Gastrocnemius medialis (tissue), 4 donors: ENCODE measurements around the gene TSSK6. TPM values are rescaled to one million over a fixed set of nuclear protein-coding genes. Genes with fewer than 3 reads are reported as not detected.

Experiments
- ATAC-seq, 2 donors: fragments of 150-250 bp; one replicate each; pipeline ENCODE4 v1.9.1; 2016
- DNase-seq, 2 donors: peaks; one replicate each; pipeline ENCODE4 v3.0.0-alpha.2; 2019
- H3K27ac ChIP-seq, 4 donors: fragments of 200-600 bp; sonication (generic); 1 replicate in 1 of 4; 2 replicates in 3 of 4; pipeline ENCODE4 v1.5.1; 2016 to 2018; ENCODE audit warnings: mild to moderate bottlenecking in 2 of 4, moderate library complexity in 1 of 4
- H3K27me3 ChIP-seq, 3 donors: fragments of 200-600 bp; sonication (generic) in 2 of 3; 1 replicate in 1 of 3; 2 replicates in 2 of 3; pipeline versions ENCODE4 v1.5.1 to v1.6.0; 2016 to 2019; ENCODE audit warnings: mild to moderate bottlenecking in 1 of 3, moderate library complexity in 1 of 3
- H3K36me3 ChIP-seq, 2 donors: fragments of 200-600 bp; sonication (generic) in 1 of 2; one replicate each; pipeline ENCODE4 v1.5.1; 2017 to 2018
- H3K4me1 ChIP-seq, 2 donors: fragments of 200-600 bp; sonication (generic) in 1 of 2; one replicate each; pipeline ENCODE4 v1.5.1; 2016 to 2017; ENCODE audit warnings: mild to moderate bottlenecking in 2 of 2
- H3K4me3 ChIP-seq, 4 donors: fragments of 200-600 bp; sonication (generic) in 3 of 4; 1 replicate in 1 of 4; 2 replicates in 3 of 4; pipeline ENCODE4 v1.5.1; 2016 to 2019; ENCODE audit warnings: mild to moderate bottlenecking in 2 of 4
- H3K9me3 ChIP-seq, 3 donors: fragments of 200-600 bp; sonication (generic) in 2 of 3; 1 replicate in 1 of 3; 2 replicates in 2 of 3; pipeline ENCODE4 v1.5.1; 2016 to 2019
- POLR2A ChIP-seq, 2 donors: fragments of 450-650 bp; IDR thresholded peaks; one replicate each; pipeline ENCODE4 v1.6.1; 2017; ENCODE audit warnings: antibody characterized with exemption in 2 of 2, mild to moderate bottlenecking in 2 of 2, moderate library complexity in 2 of 2
- in situ Hi-C, 4 donors: fragments of 200-750 bp; cut with MboI; loops; one replicate each; pipeline versions ENCODE4 v1.15.0 to v1.8.0; 2017; ENCODE audit warnings: low sequenced_read_pairs in 4 of 4
- intact Hi-C: fragments of 100-400 bp; cut with DNase I; formaldehyde crosslinking; loops from one replicate; pipeline ENCODE4 v1.15.1; 2023; ENCODE audit warnings: low total_unique reads
- total RNA-seq, 4 donors: library from RNA; depleted of rRNA; stranded (reverse); fragments of >200 nt; gene quantifications; one replicate each; pipeline versions ENCODE4 v1.1.0 to v1.2.3, GENCODE V29; 2016
- TF ChIP-seq, protein P1 (sequence below), 5 experiments: fragments of 450-650 bp in 3 of 5; fragments of 200-600 bp in 2 of 5; sonication (generic) in 2 of 5; IDR thresholded peaks in 4 of 5; conservative IDR thresholded peaks in 1 of 5; 1 replicate in 4 of 5; 2 replicates in 1 of 5; pipeline ENCODE4 v1.5.1; 2016 to 2019; ENCODE audit warnings: antibody characterized with exemption in 5 of 5, mild to moderate bottlenecking in 3 of 5, moderate library complexity in 3 of 5

The TSSK6 gene
- total RNA-seq, 4 donors from 2014 or later, result 0.80 to 1.7 TPM; not detected in 2

DNA sequence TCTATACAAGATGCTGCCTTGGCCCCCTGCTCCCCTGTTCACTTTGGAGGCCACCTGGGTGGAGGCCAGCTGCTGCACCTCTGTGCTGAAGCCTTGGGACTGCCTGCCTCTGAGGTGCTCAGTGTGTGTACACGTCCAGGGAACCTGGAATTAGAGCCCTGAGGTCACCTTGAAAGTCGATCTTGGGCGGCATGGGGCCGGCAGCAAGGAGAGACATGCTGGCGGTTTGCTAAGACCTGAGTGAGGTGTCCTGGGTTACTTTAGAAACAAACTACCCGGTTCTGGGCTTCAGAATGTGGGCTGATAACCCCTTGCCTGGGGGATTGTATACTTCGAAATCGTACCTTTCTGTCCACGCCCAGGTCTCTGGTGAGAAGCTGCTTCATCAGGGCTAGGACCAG lies 25.5 kb downstream of the TSSK6 start:
- ATAC-seq (peak; percentile 30 to 75), DNase-seq (peak in 1 of 2 donors; percentile 55)
- no peaks in the 10 kb centered on the region for H3K9me3 ChIP-seq
- H3K4me1 ChIP-seq, result peaks cover 35 to 38% of the 10 kb centered on the region in 2 donors
- in situ Hi-C loops, result loop anchor here (5.0 kb wide), 2 partner anchors 123 to 128 kb away; no protein-coding TSS in a partner anchor
- no peak overlapping the region for H3K4me3 ChIP-seq
- no peaks in the 10 kb centered on the region for H3K27me3 ChIP-seq
- intact Hi-C loops, result loop anchor here (1.0 to 5.0 kb wide), 3 partner anchors 84 to 123 kb away; no protein-coding TSS in a partner anchor
- H3K27ac ChIP-seq, result peak overlapping the region; percentile 44 to 77 (median 72)
- TF ChIP-seq, protein P1, sequence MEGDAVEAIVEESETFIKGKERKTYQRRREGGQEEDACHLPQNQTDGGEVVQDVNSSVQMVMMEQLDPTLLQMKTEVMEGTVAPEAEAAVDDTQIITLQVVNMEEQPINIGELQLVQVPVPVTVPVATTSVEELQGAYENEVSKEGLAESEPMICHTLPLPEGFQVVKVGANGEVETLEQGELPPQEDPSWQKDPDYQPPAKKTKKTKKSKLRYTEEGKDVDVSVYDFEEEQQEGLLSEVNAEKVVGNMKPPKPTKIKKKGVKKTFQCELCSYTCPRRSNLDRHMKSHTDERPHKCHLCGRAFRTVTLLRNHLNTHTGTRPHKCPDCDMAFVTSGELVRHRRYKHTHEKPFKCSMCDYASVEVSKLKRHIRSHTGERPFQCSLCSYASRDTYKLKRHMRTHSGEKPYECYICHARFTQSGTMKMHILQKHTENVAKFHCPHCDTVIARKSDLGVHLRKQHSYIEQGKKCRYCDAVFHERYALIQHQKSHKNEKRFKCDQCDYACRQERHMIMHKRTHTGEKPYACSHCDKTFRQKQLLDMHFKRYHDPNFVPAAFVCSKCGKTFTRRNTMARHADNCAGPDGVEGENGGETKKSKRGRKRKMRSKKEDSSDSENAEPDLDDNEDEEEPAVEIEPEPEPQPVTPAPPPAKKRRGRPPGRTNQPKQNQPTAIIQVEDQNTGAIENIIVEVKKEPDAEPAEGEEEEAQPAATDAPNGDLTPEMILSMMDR (IDR thresholded peaks at IDR 0.05 in 4 of 5, conservative IDR thresholded peaks at IDR 0.05 in 1 of 5), result no peak
- no peak for TF ChIP-seq POLR2A (IDR thresholded peaks at IDR 0.05)
- H3K36me3 ChIP-seq, result peaks cover 0 to 24% of the 10 kb centered on the region in 2 donors

DNA sequence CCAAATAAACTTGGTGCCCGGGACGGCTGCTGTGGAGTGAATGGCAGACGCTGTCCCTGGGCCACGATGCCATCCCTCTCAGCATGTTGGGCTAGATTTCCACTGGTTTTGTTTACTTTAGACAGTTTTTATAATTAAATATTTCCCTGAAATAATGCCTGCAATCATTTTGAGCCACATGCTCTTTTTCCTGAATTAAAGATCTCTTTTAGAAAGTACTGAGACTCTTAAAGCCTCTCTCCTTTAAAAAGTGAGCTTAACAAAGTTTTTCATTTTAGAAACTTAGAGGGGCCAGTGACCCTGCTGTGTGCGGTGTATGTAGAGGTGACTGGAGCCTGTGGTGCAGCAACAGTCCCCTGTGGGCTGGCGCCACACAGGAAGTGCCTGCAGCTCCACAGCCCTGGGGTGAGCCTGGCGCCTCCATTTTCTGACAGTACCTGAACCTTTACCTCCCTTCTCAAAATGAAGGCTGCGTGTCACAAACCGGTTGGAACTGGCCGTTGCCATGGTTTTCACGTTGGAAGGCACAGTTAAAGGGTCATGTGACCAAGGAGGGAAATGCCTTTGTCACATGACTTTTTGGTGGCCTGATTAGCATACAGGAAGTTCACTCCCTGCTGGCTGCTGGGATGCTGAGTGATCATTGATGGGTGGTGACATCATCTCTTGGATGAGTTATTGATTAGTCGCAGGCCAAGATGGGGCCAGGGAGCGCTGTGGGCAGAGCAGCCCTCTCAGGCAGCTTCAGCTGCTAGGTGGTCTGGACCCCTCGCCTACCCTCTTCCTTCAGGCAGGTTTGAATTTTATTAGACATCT lies 26.3 kb downstream of the TSSK6 start:
- in situ Hi-C loops, result loop anchor here in 1 of 4 donors (5.0 kb wide), 1 partner anchor 122 kb away; no protein-coding TSS in a partner anchor
- ATAC-seq (peak; percentile 28 to 47), DNase-seq (peak; percentile 34 to 69)
- no peaks in the 10 kb centered on the region for H3K9me3 ChIP-seq
- peaks cover 0 to 17% of the 10 kb centered on the region in 2 donors for H3K36me3 ChIP-seq
- H3K27me3 ChIP-seq, result no peaks in the 10 kb centered on the region
- peak overlapping the region in 1 of 4 donors; percentile 25 for H3K4me3 ChIP-seq
- H3K27ac ChIP-seq, result peak overlapping the region; percentile 44 to 77 (median 72)
- peaks cover 35 to 40% of the 10 kb centered on the region in 2 donors for H3K4me1 ChIP-seq
- TF ChIP-seq POLR2A (IDR thresholded peaks at IDR 0.05), result no peak
- TF ChIP-seq, protein P1 (IDR thresholded peaks at IDR 0.05 in 4 of 5, conservative IDR thresholded peaks at IDR 0.05 in 1 of 5), result no peak
- intact Hi-C loops, result no loop called here

DNA sequence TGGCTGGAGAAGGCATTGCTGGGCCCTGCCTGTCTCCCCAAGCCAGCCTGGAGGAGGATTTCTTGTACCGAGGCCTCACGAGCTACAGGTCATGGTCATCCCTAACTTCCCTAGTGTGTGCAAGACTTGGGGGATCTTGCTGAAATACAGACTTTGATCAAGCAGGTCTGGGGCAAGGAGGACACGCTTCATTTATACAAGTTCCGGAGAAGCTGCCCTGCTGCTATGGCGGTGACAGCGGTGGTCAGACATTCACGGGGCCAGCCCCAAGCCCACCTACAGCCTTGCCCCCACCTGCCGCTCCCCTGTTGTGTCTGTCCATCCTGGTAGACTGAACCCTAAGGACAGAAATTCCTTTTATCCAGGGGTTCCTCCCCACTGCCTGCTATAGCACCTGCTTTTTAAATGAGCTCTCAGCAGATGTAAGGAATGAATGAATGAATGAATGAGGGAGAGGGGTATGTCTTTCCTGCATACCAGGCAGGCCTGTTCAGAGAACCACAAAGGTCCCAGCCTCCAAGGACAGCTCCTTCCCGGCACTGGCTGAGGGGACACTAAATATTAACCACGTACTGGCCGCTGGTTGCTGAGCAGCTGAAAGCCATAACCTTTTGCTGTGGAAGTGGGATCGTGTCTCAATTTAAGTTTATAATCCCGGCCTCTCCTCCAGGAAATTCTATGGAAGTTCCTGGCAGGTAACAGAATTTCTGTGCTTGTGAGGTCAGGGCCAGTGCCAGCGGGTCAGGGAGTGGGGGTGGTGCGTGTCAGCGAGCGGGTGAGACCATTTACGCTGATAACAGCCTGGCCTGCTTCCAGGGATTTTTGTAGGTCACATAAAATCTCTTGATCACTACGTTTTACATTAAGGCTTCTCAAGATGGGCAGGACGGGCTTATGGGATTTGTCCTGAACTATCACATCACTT lies 27.1 kb downstream of the TSSK6 start:
- Histone ChIP-seq H3K9me3 (no peaks in the 10 kb centered on the region), H3K36me3 (peaks cover 0 to 8% of the 10 kb centered on the region in 2 donors), H3K27me3 (no peaks in the 10 kb centered on the region), H3K27ac (peak overlapping the region; percentile 44 to 77 (median 72)), H3K4me1 (peaks cover 35 to 40% of the 10 kb centered on the region in 2 donors), H3K4me3 (peak overlapping the region in 1 of 4 donors; percentile 25)
- DNase-seq (no peak), ATAC-seq (no peak)
- in situ Hi-C loops (loop anchor here in 1 of 4 donors (5.0 kb wide), 1 partner anchor 121 kb away; no protein-coding TSS in a partner anchor), intact Hi-C loops (no loop called here)
- no peak for TF ChIP-seq POLR2A (IDR thresholded peaks at IDR 0.05)
- TF ChIP-seq, protein P1 (IDR thresholded peaks at IDR 0.05 in 4 of 5, conservative IDR thresholded peaks at IDR 0.05 in 1 of 5), result no peak

DNA sequence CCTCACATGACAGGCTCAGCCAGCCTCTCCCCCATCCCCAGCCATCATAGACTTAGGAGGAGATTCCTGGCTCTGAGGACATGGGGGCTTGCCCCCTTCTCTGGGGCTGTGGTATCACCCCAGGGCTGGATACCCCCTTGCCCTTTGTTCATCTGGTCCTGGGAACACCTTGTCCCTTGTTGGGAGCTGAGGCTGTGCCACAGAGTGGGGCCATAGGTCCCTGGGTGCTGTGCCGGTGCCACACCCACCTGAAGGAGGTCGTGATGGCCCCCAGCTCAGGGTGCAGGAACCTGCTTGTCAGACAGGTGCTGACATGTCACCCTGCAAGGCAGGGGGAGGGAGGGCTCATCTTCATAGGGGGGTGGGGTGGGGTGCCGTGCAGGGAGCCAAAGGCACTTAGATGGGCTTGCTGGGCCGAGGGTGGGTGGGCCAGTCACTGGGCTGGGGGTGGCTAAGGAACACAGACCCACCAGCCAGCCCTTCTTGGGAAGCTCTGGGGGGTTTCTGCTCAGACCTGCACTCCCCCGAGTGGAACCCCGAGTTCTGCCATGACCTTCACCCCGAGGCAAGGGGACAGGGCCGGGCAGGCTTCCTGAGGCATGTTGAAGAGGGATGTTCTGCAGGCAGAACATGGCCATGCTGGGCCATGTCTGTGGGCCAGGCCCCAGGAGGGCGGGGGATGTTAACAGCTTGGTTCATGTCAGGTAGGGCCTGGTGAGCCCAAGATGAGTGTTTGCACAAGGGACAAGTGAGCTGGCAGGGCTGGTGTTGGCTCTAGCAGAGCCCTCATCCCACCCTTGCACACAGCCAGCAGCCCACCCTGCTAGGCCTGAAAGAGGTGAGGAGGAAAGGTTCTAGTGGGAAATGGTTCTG lies 28.0 kb downstream of the TSSK6 start:
- H3K36me3 ChIP-seq, result peaks cover 0 to under 1% of the 10 kb centered on the region in 2 donors
- no peak for TF ChIP-seq POLR2A (IDR thresholded peaks at IDR 0.05)
- TF ChIP-seq, protein P1 (IDR thresholded peaks at IDR 0.05 in 4 of 5, conservative IDR thresholded peaks at IDR 0.05 in 1 of 5), result no peak
- peaks cover 35 to 44% of the 10 kb centered on the region in 2 donors for H3K4me1 ChIP-seq
- H3K9me3 ChIP-seq, result no peaks in the 10 kb centered on the region
- H3K4me3 ChIP-seq, result no peak overlapping the region
- in situ Hi-C loops (loop anchor here in 1 of 4 donors (5.0 kb wide), 1 partner anchor 120 kb away; no protein-coding TSS in a partner anchor), intact Hi-C loops (no loop called here)
- ATAC-seq (no peak), DNase-seq (no peak)
- H3K27ac ChIP-seq, result no peak overlapping the region
- no peaks in the 10 kb centered on the region for H3K27me3 ChIP-seq
